ENCODE measurements around the gene MFSD1. TPM values are rescaled to one million over a fixed set of nuclear protein-coding genes. Genes with fewer than 3 reads are reported as not detected.
A peak's percentile ranks its signal among the peaks of the same experiment; 100 is the strongest.
"Not testable (repeated sequence)": the region's sequence is repeated elsewhere in the genome, so short reads cannot be mapped to it uniquely, and the experiment has no call there.

The MFSD1 gene
- polyA plus RNA-seq, 3 donors, result 110 to 262 (median 225) TPM

DNA sequence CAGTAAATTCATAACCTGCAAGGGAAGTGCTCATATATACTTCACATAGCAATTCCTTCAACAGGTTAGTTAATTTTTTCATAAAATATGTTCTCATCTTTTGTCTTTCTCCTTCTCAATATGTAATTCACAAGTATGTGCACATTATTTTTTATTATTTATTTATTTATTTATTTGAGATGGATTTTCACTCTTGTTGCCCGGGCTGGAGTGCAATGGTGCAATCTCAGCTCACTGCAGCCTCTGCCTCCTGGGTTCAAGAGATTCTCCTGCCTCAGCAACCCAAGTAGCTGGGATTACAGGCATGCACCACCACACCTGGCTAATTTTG is 10.3 kb upstream of the MFSD1 start:
- H3K27ac ChIP-seq (ENCODE audit: low read depth in 1 of 2, low read length in 2 of 2); H3K4me3 ChIP-seq (replicated peaks in 1 of 3; ENCODE audit: low read depth in 2 of 3, low read length in 3 of 3); H2AFZ ChIP-seq (ENCODE audit: insufficient read depth, low read depth, low read length, poor library complexity, severe bottlenecking); H3K9me3 ChIP-seq (replicated peaks in 1 of 2; ENCODE audit: control insufficient read depth in 1 of 2, insufficient read depth in 1 of 2, low read length in 2 of 2); H3K27me3 Mint-ChIP-seq (ENCODE audit: low read depth in 3 of 3); H3K36me3 Mint-ChIP-seq; H3K27ac Mint-ChIP-seq; H3K4me1 ChIP-seq (ENCODE audit: control insufficient read depth in 1 of 2, insufficient read depth in 2 of 2, low read length in 2 of 2); H3K4me1 Mint-ChIP-seq; H3K9ac ChIP-seq (ENCODE audit: insufficient read depth, low read length, poor library complexity, severe bottlenecking); H3K36me3 ChIP-seq (replicated peaks in 1 of 2; ENCODE audit: control insufficient read depth in 1 of 2, insufficient read depth in 2 of 2, low read length in 2 of 2); H3K27me3 ChIP-seq (ENCODE audit: control insufficient read depth in 2 of 2, insufficient read depth in 2 of 2, low read length in 2 of 2); H3K4me2 ChIP-seq (replicated peaks; ENCODE audit: extremely low read depth, low read length, poor library complexity, severe bottlenecking); H4K20me1 ChIP-seq (ENCODE audit: insufficient read depth, low read length); DNase-seq; H3K79me2 ChIP-seq (ENCODE audit: insufficient read depth, low read length): not testable (repeated sequence)
- intact Hi-C loops (cut with micrococcal nuclease), result loop anchor here in 1 of 2 donors (5.0 kb wide), 2 partner anchors 64 to 149 kb away; partner anchors contain the start of gene GFM1
- Mint-ChIP-seq H3K9me3 (peaks cover 4 to 13% (median 10%) of the 10 kb centered on the region in 7 donors), H3K4me3 (peak overlapping the region in 1 of 2 donors; percentile 82)
- no CpG with 5 or more reads among the region's 1 CpG for WGBS (ENCODE audit: insufficient coverage)
- peak; percentile 56 for TF ChIP-seq CTCF (IDR thresholded peaks at IDR 0.05)

GRCh38 chr3:158792709-158793108 is 9.1 kb upstream of the MFSD1 start:
- TF ChIP-seq CTCF (IDR thresholded peaks at IDR 0.05), result no peak
- intact Hi-C loops (cut with micrococcal nuclease), result loop anchor here in 1 of 2 donors (5.0 kb wide), 2 partner anchors 65 to 150 kb away; partner anchors contain the start of gene GFM1
- H3K79me2 ChIP-seq (ENCODE audit: insufficient read depth, low read length), result no peaks in the 10 kb centered on the region
- no peaks in the 10 kb centered on the region for H4K20me1 ChIP-seq (ENCODE audit: insufficient read depth, low read length)
- WGBS (ENCODE audit: insufficient coverage), result 100% methylated on average over 1 of the region's 8 CpGs
- Mint-ChIP-seq H3K27me3 (ENCODE audit: low read depth in 3 of 3) (peaks cover 0 to 2% (median 0%) of the 10 kb centered on the region in 3 donors), H3K4me1 (peaks cover 5% of the 10 kb centered on the region), H3K9me3 (peaks cover 4 to 13% (median 10%) of the 10 kb centered on the region in 7 donors), H3K36me3 (no peaks in the 10 kb centered on the region), H3K27ac (no peak overlapping the region), H3K4me3 (no peak overlapping the region)
- no peak overlapping the region for H3K27ac ChIP-seq (ENCODE audit: low read depth in 1 of 2, low read length in 2 of 2)
- H3K36me3 ChIP-seq (replicated peaks in 1 of 2; ENCODE audit: control insufficient read depth in 1 of 2, insufficient read depth in 2 of 2, low read length in 2 of 2), result no peaks in the 10 kb centered on the region
- H3K4me1 ChIP-seq (ENCODE audit: control insufficient read depth in 1 of 2, insufficient read depth in 2 of 2, low read length in 2 of 2), result peaks cover 5% of the 10 kb centered on the region in 2 donors
- H3K4me3 ChIP-seq (replicated peaks in 1 of 3; ENCODE audit: low read depth in 2 of 3, low read length in 3 of 3), result no peak overlapping the region
- no peaks in the 10 kb centered on the region for H3K27me3 ChIP-seq (ENCODE audit: control insufficient read depth in 2 of 2, insufficient read depth in 2 of 2, low read length in 2 of 2)
- H3K9me3 ChIP-seq (replicated peaks in 1 of 2; ENCODE audit: control insufficient read depth in 1 of 2, insufficient read depth in 1 of 2, low read length in 2 of 2), result peaks cover 6 to 8% of the 10 kb centered on the region in 2 donors
- no peak for DNase-seq
- no peak overlapping the region for H2AFZ ChIP-seq (ENCODE audit: insufficient read depth, low read depth, low read length, poor library complexity, severe bottlenecking)
- no peak overlapping the region for H3K9ac ChIP-seq (ENCODE audit: insufficient read depth, low read length, poor library complexity, severe bottlenecking)
- H3K4me2 ChIP-seq (replicated peaks; ENCODE audit: extremely low read depth, low read length, poor library complexity, severe bottlenecking), result no peak overlapping the region
